ENCODE results near the gene CCBE1.

The CCBE1 gene

GRCh38 chr18:59592624-59593023 lies 104.6 kb downstream of the CCBE1 start:
- no peak overlapping the region for H3K4me3 ChIP-seq (ENCODE audit: low read depth in 1 of 5, low read length in 5 of 5)
- no peak overlapping the region for H3K9ac ChIP-seq (ENCODE audit: low read length in 5 of 5)
- no peaks in the 10 kb centered on the region for H3K9me3 ChIP-seq (ENCODE audit: control insufficient read depth in 5 of 5, low read length in 5 of 5)
- no peak overlapping the region for H3K27ac ChIP-seq (ENCODE audit: low read depth, low read length)
- peaks cover 0 to 3% (median 0%) of the 10 kb centered on the region in 5 donors for H3K4me1 ChIP-seq (ENCODE audit: control insufficient read depth in 5 of 5, insufficient read depth in 5 of 5, low read length in 5 of 5)
- H3K27me3 ChIP-seq (ENCODE audit: control insufficient read depth in 5 of 5, insufficient read depth in 4 of 5, low read length in 5 of 5): no peaks in the 10 kb centered on the region
- H3K36me3 ChIP-seq (ENCODE audit: control insufficient read depth in 5 of 5, insufficient read depth in 5 of 5, low read length in 5 of 5): no peaks in the 10 kb centered on the region

GRCh38 chr18:59582395-59582794 lies 114.8 kb downstream of the CCBE1 start:
- Histone ChIP-seq H3K27ac (ENCODE audit: low read depth, low read length) (no peak overlapping the region), H3K36me3 (ENCODE audit: control insufficient read depth in 5 of 5, insufficient read depth in 5 of 5, low read length in 5 of 5) (no peaks in the 10 kb centered on the region), H3K9me3 (ENCODE audit: control insufficient read depth in 5 of 5, low read length in 5 of 5) (peaks cover 0 to 2% (median 0%) of the 10 kb centered on the region in 5 donors), H3K27me3 (ENCODE audit: control insufficient read depth in 5 of 5, insufficient read depth in 4 of 5, low read length in 5 of 5) (no peaks in the 10 kb centered on the region), H3K4me1 (ENCODE audit: control insufficient read depth in 5 of 5, insufficient read depth in 5 of 5, low read length in 5 of 5) (no peaks in the 10 kb centered on the region), H3K9ac (ENCODE audit: low read length in 5 of 5) (no peak overlapping the region), H3K4me3 (ENCODE audit: low read depth in 1 of 5, low read length in 5 of 5) (no peak overlapping the region)

DNA sequence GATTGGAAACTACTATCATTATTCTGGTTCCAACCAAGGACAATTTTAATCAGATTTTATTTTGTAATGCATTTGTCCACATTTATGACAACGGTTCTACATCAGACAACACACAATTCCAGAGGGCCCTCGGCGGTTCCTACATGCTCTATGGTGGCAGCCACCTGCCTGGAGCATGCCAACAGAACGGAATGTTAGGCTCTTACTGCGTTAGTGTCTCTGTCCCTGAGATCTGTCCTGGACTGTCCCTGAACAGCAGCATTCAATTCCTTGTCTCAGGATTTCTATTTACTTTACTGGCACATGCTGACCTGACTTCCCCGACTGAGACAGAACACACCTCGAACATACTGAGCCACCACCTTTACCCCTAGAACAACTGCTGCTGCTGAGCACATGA lies 117.7 kb downstream of the CCBE1 start:
- Histone ChIP-seq H3K4me1 (ENCODE audit: control insufficient read depth in 5 of 5, insufficient read depth in 5 of 5, low read length in 5 of 5) (no peaks in the 10 kb centered on the region), H3K27me3 (ENCODE audit: control insufficient read depth in 5 of 5, insufficient read depth in 4 of 5, low read length in 5 of 5) (no peaks in the 10 kb centered on the region), H3K9ac (ENCODE audit: low read length in 5 of 5) (no peak overlapping the region), H3K9me3 (ENCODE audit: control insufficient read depth in 5 of 5, low read length in 5 of 5) (no peaks in the 10 kb centered on the region), H3K27ac (ENCODE audit: low read depth, low read length) (no peak overlapping the region), H3K4me3 (ENCODE audit: low read depth in 1 of 5, low read length in 5 of 5) (no peak overlapping the region), H3K36me3 (ENCODE audit: control insufficient read depth in 5 of 5, insufficient read depth in 5 of 5, low read length in 5 of 5) (no peaks in the 10 kb centered on the region)

DNA sequence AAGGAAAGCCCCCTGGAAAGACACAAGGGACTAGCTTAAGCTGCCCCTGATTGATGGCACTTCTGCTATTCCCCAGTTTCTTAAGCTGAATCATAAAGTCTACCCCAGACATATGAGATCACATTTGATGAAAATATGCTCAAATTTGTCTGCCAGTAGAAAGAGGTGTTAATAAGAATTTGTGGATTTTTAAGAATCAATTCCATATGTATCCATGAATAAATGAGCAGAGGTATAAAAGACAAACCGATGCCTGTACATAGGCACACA lies 119.9 kb downstream of the CCBE1 start:
- H3K4me3 ChIP-seq (ENCODE audit: low read depth in 1 of 5, low read length in 5 of 5): no peak overlapping the region
- no peaks in the 10 kb centered on the region for H3K4me1 ChIP-seq (ENCODE audit: control insufficient read depth in 5 of 5, insufficient read depth in 5 of 5, low read length in 5 of 5)
- H3K9ac ChIP-seq (ENCODE audit: low read length in 5 of 5): no peak overlapping the region
- no peaks in the 10 kb centered on the region for H3K36me3 ChIP-seq (ENCODE audit: control insufficient read depth in 5 of 5, insufficient read depth in 5 of 5, low read length in 5 of 5)
- no peak overlapping the region for H3K27ac ChIP-seq (ENCODE audit: low read depth, low read length)
- no peaks in the 10 kb centered on the region for H3K27me3 ChIP-seq (ENCODE audit: control insufficient read depth in 5 of 5, insufficient read depth in 4 of 5, low read length in 5 of 5)
- no peaks in the 10 kb centered on the region for H3K9me3 ChIP-seq (ENCODE audit: control insufficient read depth in 5 of 5, low read length in 5 of 5)

GRCh38 chr18:59576541-59577385 lies 120.5 kb downstream of the CCBE1 start:
- no peak overlapping the region for H3K9ac ChIP-seq (ENCODE audit: low read length in 5 of 5)
- H3K4me3 ChIP-seq (ENCODE audit: low read depth in 1 of 5, low read length in 5 of 5): no peak overlapping the region
- no peaks in the 10 kb centered on the region for H3K27me3 ChIP-seq (ENCODE audit: control insufficient read depth in 5 of 5, insufficient read depth in 4 of 5, low read length in 5 of 5)
- no peak overlapping the region for H3K27ac ChIP-seq (ENCODE audit: low read depth, low read length)
- H3K9me3 ChIP-seq (ENCODE audit: control insufficient read depth in 5 of 5, low read length in 5 of 5): no peaks in the 10 kb centered on the region
- H3K4me1 ChIP-seq (ENCODE audit: control insufficient read depth in 5 of 5, insufficient read depth in 5 of 5, low read length in 5 of 5): no peaks in the 10 kb centered on the region
- no peaks in the 10 kb centered on the region for H3K36me3 ChIP-seq (ENCODE audit: control insufficient read depth in 5 of 5, insufficient read depth in 5 of 5, low read length in 5 of 5)

GRCh38 chr18:59575995-59576394 lies 121.2 kb downstream of the CCBE1 start:
- Histone ChIP-seq H3K27me3 (ENCODE audit: control insufficient read depth in 5 of 5, insufficient read depth in 4 of 5, low read length in 5 of 5) (no peaks in the 10 kb centered on the region), H3K9me3 (ENCODE audit: control insufficient read depth in 5 of 5, low read length in 5 of 5) (no peaks in the 10 kb centered on the region), H3K4me1 (ENCODE audit: control insufficient read depth in 5 of 5, insufficient read depth in 5 of 5, low read length in 5 of 5) (no peaks in the 10 kb centered on the region), H3K4me3 (ENCODE audit: low read depth in 1 of 5, low read length in 5 of 5) (no peak overlapping the region), H3K9ac (ENCODE audit: low read length in 5 of 5) (no peak overlapping the region), H3K27ac (ENCODE audit: low read depth, low read length) (no peak overlapping the region), H3K36me3 (ENCODE audit: control insufficient read depth in 5 of 5, insufficient read depth in 5 of 5, low read length in 5 of 5) (no peaks in the 10 kb centered on the region)

DNA sequence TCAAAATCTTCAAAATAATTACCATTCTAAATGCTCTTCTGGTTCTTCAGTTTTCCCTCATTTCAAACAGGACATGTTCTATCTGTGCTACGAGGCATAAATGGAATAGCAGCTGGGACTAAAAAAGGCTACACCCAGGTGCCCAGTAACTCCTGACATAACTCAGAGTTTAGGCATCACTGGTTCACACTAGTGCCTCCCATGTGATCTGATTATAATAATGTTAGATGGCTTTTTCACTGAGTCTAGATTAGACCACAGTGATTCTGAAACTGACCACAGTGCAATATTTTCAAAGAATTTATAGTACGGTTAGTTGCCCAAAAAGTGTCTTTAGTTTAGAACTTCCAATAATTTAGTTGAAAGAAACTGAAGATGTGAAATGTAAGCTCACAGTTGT lies 123.3 kb downstream of the CCBE1 start:
- H3K4me3 ChIP-seq (ENCODE audit: low read depth in 1 of 5, low read length in 5 of 5): no peak overlapping the region
- no peak overlapping the region for H3K9ac ChIP-seq (ENCODE audit: low read length in 5 of 5)
- H3K36me3 ChIP-seq (ENCODE audit: control insufficient read depth in 5 of 5, insufficient read depth in 5 of 5, low read length in 5 of 5): no peaks in the 10 kb centered on the region

GRCh38 chr18:59571902-59572301 lies 125.3 kb downstream of the CCBE1 start:
- no peaks in the 10 kb centered on the region for H3K36me3 ChIP-seq (ENCODE audit: control insufficient read depth in 5 of 5, insufficient read depth in 5 of 5, low read length in 5 of 5)
- no peaks in the 10 kb centered on the region for H3K27me3 ChIP-seq (ENCODE audit: control insufficient read depth in 5 of 5, insufficient read depth in 4 of 5, low read length in 5 of 5)
- H3K9ac ChIP-seq (ENCODE audit: low read length in 5 of 5): no peak overlapping the region
- no peaks in the 10 kb centered on the region for H3K9me3 ChIP-seq (ENCODE audit: control insufficient read depth in 5 of 5, low read length in 5 of 5)
- no peaks in the 10 kb centered on the region for H3K4me1 ChIP-seq (ENCODE audit: control insufficient read depth in 5 of 5, insufficient read depth in 5 of 5, low read length in 5 of 5)
- no peak overlapping the region for H3K4me3 ChIP-seq (ENCODE audit: low read depth in 1 of 5, low read length in 5 of 5)
- H3K27ac ChIP-seq (ENCODE audit: low read depth, low read length): no peak overlapping the region

More for the DNA sequence above, 123.3 kb downstream of the CCBE1 start:
- Histone ChIP-seq H3K27me3 (ENCODE audit: control insufficient read depth in 5 of 5, insufficient read depth in 4 of 5, low read length in 5 of 5) (no peaks in the 10 kb centered on the region), H3K9me3 (ENCODE audit: control insufficient read depth in 5 of 5, low read length in 5 of 5) (no peaks in the 10 kb centered on the region), H3K27ac (ENCODE audit: low read depth, low read length) (no peak overlapping the region), H3K4me1 (ENCODE audit: control insufficient read depth in 5 of 5, insufficient read depth in 5 of 5, low read length in 5 of 5) (no peaks in the 10 kb centered on the region)

DNA sequence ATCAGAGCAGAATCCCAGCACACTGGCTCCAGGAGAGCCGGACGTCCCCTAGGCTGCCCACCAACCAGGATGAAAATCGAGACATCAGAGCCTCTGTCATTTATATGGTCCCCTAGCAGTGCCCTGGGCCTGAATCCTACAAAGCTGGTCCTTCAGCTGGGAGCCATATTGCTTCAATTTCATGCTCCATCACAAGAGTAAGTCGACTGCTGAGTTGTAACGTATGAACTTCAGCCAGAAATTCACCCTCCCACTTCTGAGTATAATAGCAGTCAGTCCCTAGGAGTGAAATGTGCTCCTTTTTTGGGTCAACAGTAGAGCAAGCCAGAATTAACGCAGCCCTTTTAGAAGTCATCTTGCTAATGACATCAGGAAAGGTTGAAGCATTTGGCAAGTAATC lies 126.4 kb downstream of the CCBE1 start:
- no peak overlapping the region for H3K4me3 ChIP-seq (ENCODE audit: low read depth in 1 of 5, low read length in 5 of 5)
- H3K4me1 ChIP-seq (ENCODE audit: control insufficient read depth in 5 of 5, insufficient read depth in 5 of 5, low read length in 5 of 5): no peaks in the 10 kb centered on the region
- no peak overlapping the region for H3K27ac ChIP-seq (ENCODE audit: low read depth, low read length)

DNA sequence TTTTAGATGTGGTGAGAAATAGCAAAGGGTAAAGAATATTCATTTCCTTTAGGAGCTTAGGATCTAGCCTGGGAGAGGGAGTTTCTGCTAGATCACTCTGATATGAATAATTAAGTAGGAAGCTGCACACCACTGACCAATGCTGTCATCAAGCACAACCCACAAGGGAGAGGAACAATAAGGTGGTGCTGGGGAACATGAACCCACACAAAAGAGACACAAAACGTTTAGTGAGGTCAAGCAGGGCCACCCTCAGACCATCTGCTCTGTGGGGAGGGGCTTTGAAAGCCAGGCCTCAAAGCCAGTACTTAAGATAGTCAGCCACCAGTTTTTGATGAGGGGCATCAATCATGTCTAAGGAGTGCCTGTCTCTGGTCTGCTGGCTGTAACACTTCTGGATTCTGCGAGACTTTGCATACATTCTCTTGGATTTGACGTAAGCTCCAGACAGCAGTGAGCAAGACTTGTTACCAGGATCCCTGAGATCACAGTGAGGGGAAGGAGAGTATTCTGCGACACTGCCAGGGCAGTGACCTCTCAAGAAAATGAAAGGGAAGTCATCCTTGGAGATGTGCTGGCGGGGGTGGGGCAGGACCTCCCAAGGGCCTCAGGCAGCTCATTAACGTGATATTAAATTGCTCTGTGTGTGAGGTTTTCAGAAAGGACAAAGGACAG lies 127.0 kb downstream of the CCBE1 start:
- no peak overlapping the region for H3K27ac ChIP-seq (ENCODE audit: low read depth, low read length)
- H3K4me1 ChIP-seq (ENCODE audit: control insufficient read depth in 5 of 5, insufficient read depth in 5 of 5, low read length in 5 of 5): no peaks in the 10 kb centered on the region
- no peaks in the 10 kb centered on the region for H3K27me3 ChIP-seq (ENCODE audit: control insufficient read depth in 5 of 5, insufficient read depth in 4 of 5, low read length in 5 of 5)
- no peak overlapping the region for H3K9ac ChIP-seq (ENCODE audit: low read length in 5 of 5)
- H3K36me3 ChIP-seq (ENCODE audit: control insufficient read depth in 5 of 5, insufficient read depth in 5 of 5, low read length in 5 of 5): no peaks in the 10 kb centered on the region
- no peak overlapping the region for H3K4me3 ChIP-seq (ENCODE audit: low read depth in 1 of 5, low read length in 5 of 5)
- no peaks in the 10 kb centered on the region for H3K9me3 ChIP-seq (ENCODE audit: control insufficient read depth in 5 of 5, low read length in 5 of 5)

More for the DNA sequence above, 126.4 kb downstream of the CCBE1 start:
- Histone ChIP-seq H3K36me3 (ENCODE audit: control insufficient read depth in 5 of 5, insufficient read depth in 5 of 5, low read length in 5 of 5) (no peaks in the 10 kb centered on the region), H3K9me3 (ENCODE audit: control insufficient read depth in 5 of 5, low read length in 5 of 5) (no peaks in the 10 kb centered on the region), H3K27me3 (ENCODE audit: control insufficient read depth in 5 of 5, insufficient read depth in 4 of 5, low read length in 5 of 5) (no peaks in the 10 kb centered on the region), H3K9ac (ENCODE audit: low read length in 5 of 5) (no peak overlapping the region)
